SU-DHL-6 (cell line): Measurements from ENCODE around the gene PDZD7.

ENCODE experiments used
- CTCF ChIP-seq: fragments of 200-600 bp; sonication (generic); IDR thresholded peaks from one replicate; pipeline ENCODE4 v1.5.1; 2017; ENCODE audit warnings: antibody characterized with exemption, mild to moderate bottlenecking, low read length, moderate library complexity; ENCODE audit not compliant: insufficient read depth, poor library complexity, severe bottlenecking
- EZH2phosphoT487 ChIP-seq: fragments of 200-600 bp; sonication (generic), shearing (Covaris generic); conservative IDR thresholded peaks from 2 replicates; pipeline ENCODE4 v1.6.1; 2018; ENCODE audit warnings: mild to moderate bottlenecking, antibody characterized with exemption, low read length, moderate library complexity, mixed read lengths

- TF ChIP-seq CTCF (no peak), EZH2phosphoT487 (no peak)
These were observed 46.2 kb downstream of the PDZD7 start for GRCh38 chr10:100984672-100985177.
